GM18873 (cell line): ENCODE results near the gene NTF3.

Experiments used
- ATAC-seq: cut with Tn5 transposase; IDR thresholded peaks from one replicate; pipeline ENCODE4 v1.9.1; 2021; ENCODE audit warnings: mild to moderate bottlenecking, moderate library complexity, moderate number of reproducible peaks; ENCODE audit not compliant: unreplicated experiment, low FRiP score

The NTF3 gene

GRCh38 chr12:5432011-5432400, at the start of gene NTF3:
TSS of gene NTF3 (plus strand) at chr12:5432108. CDS start at chr12:5432325, 217 bp downstream.
- no peak for ATAC-seq

DNA sequence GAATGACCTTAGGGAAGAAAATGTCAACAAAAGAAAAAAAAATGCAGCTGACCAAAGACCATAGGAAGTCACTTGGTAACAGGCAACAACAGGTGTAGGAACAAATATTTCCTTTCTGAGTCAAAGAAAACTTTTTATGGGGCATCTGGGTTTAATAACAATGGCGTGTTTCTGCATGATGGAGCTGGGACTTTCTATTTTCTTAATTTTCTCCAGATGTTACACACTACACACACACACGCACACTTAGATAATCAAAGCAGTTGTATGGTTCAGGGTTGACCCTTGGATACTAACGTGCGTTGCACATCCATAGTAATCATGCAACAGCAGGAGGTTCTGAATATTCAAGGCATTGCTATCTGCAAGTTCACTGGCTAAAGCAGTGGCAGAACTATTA, 47.9 kb upstream of the NTF3 start:
- ATAC-seq: no peak

GRCh38 chr12:5388581-5389535, 43.0 kb upstream of the NTF3 start:
- no peak for ATAC-seq

DNA sequence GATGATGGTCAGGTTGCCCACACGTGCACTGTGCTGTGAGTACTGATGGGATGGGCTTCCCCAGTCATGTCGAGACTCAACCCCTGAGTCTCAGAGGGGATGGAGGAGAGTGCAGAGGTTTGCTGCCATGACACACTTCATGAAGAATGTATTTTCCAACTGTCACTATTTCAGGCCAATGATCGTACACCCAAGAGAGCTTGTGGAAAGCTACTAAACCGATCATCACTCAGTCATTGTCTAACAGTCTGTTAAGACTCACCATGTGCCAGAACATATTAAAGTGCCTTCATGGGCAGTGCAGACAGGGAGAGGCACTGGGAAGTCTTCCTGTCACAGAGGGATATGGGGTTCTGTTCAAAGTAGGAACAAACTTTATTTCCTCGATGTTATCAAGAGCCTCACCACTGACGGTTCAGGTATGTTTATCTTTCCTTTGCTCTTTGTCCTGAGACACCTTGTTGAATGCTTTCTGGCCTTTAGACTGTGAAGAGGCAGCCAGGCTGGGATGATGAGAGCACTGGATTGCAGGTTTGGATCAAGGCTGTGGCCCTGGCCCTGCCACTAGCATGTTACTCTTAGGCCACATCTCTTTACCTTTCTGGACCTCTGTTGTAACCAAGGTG, 41.6 kb upstream of the NTF3 start:
- ATAC-seq: no peak

DNA sequence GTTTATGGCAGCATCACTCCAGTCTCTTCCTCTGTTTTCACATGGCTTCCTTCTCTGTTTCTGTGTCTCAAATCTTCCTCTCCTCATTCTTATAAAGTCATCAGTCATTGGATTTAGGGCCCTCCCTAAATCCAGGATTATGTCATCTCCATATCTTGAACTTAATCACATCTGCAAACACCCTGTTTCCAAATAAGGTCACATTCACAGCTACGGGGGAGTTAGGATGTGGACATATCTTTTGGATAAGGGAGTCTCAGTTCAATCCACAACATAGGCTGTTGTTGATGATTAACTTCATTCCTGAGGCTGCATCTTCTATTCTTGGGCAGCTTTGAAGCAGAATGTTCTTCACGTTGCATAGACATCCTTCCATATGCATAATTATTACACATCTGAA, 40.3 kb upstream of the NTF3 start:
- no peak for ATAC-seq

DNA sequence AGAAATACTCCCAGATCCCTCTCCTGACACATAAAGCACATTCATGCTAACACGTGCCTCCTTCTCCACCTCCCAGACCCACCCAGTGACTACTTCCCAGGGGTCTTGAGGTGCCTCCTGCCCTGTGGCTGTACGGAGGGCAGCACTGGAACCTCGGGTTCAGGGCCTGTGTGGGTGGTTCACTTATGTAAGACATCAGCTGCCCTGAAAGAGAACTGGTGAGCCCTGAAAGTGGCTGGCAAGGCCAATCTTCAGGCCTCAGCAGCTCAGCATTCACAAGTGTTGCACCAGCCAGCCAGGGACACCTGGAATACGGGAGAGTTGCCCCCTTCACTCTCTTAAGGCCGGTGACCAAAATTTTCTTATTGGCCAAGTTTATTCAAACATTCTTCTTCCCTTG, 38.9 kb upstream of the NTF3 start:
- no peak for ATAC-seq

DNA sequence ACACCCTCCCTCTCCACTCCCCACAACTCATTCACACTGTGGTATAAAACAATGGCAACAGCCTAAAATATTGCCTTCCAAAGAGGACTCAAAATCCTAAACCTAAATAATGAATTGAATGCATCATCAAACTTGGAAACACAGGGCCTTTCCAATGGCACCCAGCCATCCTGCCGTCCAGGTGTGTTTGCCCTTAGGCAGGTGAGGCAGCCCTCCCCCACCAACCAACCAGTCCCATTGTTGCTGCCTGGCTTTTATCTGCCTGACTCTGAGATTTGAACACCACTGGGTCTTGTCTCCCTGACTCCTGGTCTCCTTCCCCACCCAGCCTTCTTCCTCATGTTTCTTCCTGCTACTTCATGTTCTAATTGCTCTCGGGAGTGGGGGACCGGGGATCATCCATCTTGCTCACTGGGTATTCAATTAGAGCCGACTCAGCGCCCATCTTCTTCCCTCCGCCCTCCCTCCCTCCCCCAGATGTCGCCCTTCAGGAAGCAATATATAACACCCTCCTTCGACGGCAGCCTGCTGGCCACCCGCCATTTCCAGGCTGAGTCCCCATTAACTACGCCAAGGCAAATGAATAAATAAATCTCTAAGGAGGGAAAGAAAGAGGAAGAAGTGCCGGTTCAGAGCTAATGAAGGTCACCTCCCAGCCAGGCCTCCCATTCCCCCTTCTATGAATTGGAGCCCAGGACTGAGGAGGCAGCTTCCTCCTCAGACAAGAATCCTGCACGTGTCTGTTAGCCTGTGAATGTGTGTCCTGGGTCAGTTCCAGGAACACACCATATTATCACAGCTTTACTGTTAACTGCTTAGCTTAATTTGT, 36.3 kb upstream of the NTF3 start:
- no peak for ATAC-seq

DNA sequence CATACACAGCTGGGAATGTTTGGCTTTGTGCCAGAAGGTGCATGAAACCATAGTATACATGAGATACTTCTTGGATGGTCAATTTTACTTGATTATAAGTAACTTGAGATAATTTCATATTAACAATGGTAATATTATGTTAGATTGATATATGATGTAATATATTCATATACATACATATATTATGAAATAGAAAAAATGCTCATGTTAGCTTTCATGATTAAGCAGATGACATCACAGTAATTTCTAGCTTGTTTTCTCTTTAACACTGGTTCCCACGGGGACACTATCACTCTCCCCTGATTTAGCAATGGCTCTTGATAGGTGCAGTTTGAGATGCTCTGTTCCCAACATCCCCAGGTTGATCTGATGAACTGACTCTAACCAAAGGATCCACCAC, 35.4 kb upstream of the NTF3 start:
- no peak for ATAC-seq

DNA sequence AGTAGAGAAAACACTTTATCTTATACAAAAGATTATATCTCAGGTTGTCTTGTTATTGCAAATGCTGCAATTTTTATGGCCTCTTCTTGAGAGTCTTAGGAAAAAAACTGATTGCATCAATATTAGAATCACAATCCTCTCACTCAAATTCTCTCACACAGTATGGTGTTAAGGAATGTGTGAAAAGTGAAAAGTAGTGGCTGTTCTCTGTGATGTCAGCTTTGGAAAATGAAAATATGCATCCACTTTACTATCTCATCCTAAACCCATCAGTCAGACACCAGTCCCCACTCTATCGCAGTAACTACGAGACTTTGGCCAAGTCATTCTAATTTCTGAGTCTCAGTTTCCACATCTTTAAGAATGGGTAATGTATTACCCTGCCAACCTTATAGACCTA, 32.6 kb upstream of the NTF3 start:
- no peak for ATAC-seq

GRCh38 chr12:5402009-5402935, 29.6 kb upstream of the NTF3 start:
- ATAC-seq: no peak

DNA sequence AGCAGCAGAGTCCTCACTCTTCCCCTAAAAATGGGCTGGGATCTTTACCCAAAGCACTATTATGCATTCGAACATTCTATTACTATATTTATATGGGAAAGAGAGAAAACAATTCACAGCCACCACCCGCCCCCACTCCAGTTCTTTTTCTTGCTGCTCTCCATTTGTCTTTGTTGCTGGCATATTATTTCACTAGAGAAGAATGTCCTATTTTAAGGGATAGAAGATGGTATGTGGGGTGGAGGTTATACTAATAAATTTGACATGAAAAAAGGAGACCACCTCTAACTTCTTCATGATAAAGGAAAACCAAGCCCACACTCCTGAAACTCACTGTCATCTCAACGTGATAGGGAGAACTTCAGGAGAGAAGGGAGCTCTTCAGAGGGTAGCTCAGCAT, 28.5 kb upstream of the NTF3 start:
- no peak for ATAC-seq

DNA sequence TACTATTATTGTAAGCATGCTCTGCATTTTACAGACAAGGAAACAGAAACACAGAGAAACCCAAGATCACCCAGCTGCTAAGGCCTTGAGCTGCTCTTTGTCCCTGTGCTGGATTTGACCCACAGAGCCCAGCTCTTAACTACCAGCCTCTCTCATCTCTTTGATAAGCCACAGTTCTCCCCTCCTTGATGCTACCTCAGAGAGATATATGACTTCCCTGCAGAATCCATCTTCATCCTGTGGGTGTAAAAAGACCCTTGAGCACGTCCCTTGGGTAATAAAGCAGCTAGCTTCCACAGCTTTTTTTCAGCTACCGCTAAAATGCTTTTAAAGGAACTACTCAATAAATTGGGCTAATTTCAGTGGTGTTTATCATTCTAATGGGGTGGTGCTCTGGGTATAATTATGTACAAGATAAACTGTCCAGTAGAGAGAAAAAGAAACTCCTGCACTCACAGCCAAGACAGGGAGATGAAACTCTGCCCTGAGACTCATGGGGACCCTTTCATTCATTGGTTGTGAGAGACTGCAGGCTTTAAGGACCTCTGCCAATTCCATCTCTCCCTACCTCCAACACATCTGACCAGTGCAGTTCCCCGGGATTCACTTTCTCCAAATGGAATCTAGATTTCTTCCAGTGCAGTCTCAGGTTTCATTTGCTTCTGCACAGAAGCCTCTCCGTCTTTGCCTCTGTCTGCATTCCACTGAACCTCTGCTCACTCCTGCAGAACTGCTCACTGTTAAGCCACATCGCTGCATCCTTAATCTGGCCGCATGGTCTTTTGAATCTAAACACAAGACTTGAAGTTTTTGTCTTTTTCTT, 24.7 kb upstream of the NTF3 start:
- no peak for ATAC-seq

GRCh38 chr12:5409619-5410018, 22.3 kb upstream of the NTF3 start:
- ATAC-seq: no peak

GRCh38 chr12:5416571-5416970, 15.3 kb upstream of the NTF3 start:
- ATAC-seq: no peak

- ATAC-seq: no peak
Measured at GRCh38 chr12:5417500-5417899, 14.4 kb upstream of the NTF3 start.

DNA sequence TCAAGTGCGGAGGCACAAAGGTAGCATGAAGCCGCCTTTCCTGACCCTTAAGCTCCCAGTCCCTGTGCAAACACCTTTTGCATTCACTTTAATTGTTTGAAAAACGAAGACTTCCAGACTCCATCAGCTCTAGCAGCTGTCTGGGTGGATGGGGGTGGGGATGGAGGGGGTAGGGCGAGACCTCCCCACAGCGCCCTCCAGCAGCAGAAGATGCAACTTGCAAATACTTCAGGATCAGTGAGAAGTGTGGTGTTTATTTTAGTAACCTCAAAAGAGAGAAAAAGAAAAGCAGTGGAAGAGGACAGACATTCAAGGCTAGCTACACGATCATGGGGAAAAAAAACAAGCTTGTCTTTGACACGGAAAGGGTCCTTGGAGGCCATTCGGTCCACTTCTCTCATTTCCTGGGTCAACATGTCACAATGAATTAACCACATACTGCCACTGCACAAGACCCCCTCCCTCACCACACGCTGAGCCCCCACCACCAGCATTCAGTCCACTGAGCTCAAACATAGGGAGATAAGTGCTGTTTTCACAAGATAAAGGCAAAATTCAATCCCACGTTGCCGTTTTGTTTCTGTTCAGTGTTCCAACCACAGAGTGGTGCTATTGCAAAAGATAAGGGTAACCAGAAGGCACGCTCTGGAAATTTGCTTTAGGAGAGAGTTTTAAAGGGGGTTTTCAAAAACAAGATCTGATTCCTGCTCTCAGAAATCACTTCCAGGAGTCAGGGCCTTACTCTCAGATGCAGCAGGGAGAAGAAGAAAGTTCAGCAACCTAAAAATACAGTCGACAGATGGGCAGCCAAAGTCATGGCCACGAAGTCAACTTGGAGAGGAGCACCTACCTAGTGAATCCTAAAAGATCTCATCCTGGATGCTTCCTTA, 3.3 kb upstream of the NTF3 start:
- ATAC-seq: no peak

- no peak for ATAC-seq
Measured at GRCh38 chr12:5429741-5430557, 2.0 kb upstream of the NTF3 start.
